Ishikawa (cell line): ENCODE results near the gene HABP4.

Source experiments
- EP300 ChIP-seq: IDR thresholded peaks from 2 replicates; pipeline ENCODE4 v1.6.1; 2012; ENCODE audit warnings: borderline replicate concordance
- TAF1 ChIP-seq: IDR thresholded peaks from 2 replicates; pipeline ENCODE4 v1.6.1; 2012; ENCODE audit warnings: low read depth, mild to moderate bottlenecking
- USF1 ChIP-seq: IDR thresholded peaks from 2 replicates; pipeline ENCODE4 v1.6.1; 2012

- no peak for TF ChIP-seq USF1
- TF ChIP-seq TAF1, result no peak
- TF ChIP-seq EP300, result no peak
Measured at GRCh38 chr9:96512240-96512639, 62.3 kb downstream of the HABP4 start.
